Left lung (tissue), 10 donors: Measurements from ENCODE around the gene WDR31. TPM values are rescaled to one million over a fixed set of nuclear protein-coding genes. Genes with fewer than 3 reads are reported as not detected.
A peak's percentile ranks its signal among the peaks of the same experiment; 100 is the strongest.

Source experiments
- ATAC-seq: fragments of 200-7000 bp; cut with Tn5 transposase; one replicate; pipeline ENCODE4 v1.9.1; 2020; ENCODE audit warnings: moderate library complexity
- DNase-seq, 4 donors: peaks; one replicate each; pipeline ENCODE4 v3.0.0-alpha.2; 2013 to 2020
- H3K27ac ChIP-seq, 2 donors: fragments of 200-600 bp; sonication (generic) in 1 of 2; one replicate each; pipeline versions ENCODE4 v1.5.0 to v1.8.0; 2020 to 2021
- H3K27me3 ChIP-seq, 2 donors: fragments of 200-600 bp; sonication (generic) in 1 of 2; one replicate each; pipeline versions ENCODE4 v1.5.0 to v1.8.0; 2020 to 2021
- H3K36me3 ChIP-seq, 2 donors: fragments of 200-600 bp; sonication (generic) in 1 of 2; one replicate each; pipeline versions ENCODE4 v1.5.0 to v1.8.0; 2020 to 2021
- H3K4me1 ChIP-seq, 2 donors: fragments of 200-600 bp; one replicate each; pipeline ENCODE4 v1.8.0; 2021
- H3K4me3 ChIP-seq, 2 donors: fragments of 200-600 bp; sonication (generic) in 1 of 2; one replicate each; pipeline versions ENCODE4 v1.5.0 to v1.8.0; 2020 to 2021; ENCODE audit warnings: mild to moderate bottlenecking in 1 of 2
- H3K9me3 ChIP-seq, 2 donors: fragments of 200-600 bp; sonication (generic) in 1 of 2; one replicate each; pipeline versions ENCODE4 v1.5.0 to v1.8.0; 2020 to 2021
- CTCF ChIP-seq, 2 donors: fragments of 200-600 bp; sonication (generic) in 1 of 2; IDR thresholded peaks; one replicate each; pipeline versions ENCODE4 v1.5.0 to v1.8.0; 2021; ENCODE audit warnings: antibody characterized with exemption in 2 of 2
- intact Hi-C, 2 donors: fragments of 100-400 bp; cut with DNase I; formaldehyde crosslinking; loops; one replicate each; pipeline versions ENCODE4 v1.11.2 to v1.14.2; 2022
- polyA plus RNA-seq, 6 donors: library from polyadenylated mRNA; unstranded; fragments of 120-200 nt; gene quantifications; one replicate each; pipeline ENCODE4 v1.2.1, GENCODE V29; 2013; ENCODE audit not compliant: insufficient read length in 6 of 6
- total RNA-seq, 2 donors: library from RNA; stranded (reverse); fragmentation: NEBNext Ultra II Directional; extraction: Animal tissue kit (Norgen Biotek cat#: 25700); gene quantifications; one replicate each; pipeline ENCODE4 v1.2.1, GENCODE V29; 2021
- donor health status: DM: no; HTN: yes; CAD: no.
- donor health status: DM: no; HTN: no; CAD: no.

The WDR31 gene
- total and polyA plus RNA-seq, 8 donors: 3.5 to 8.0 (median 6.3) TPM

DNA sequence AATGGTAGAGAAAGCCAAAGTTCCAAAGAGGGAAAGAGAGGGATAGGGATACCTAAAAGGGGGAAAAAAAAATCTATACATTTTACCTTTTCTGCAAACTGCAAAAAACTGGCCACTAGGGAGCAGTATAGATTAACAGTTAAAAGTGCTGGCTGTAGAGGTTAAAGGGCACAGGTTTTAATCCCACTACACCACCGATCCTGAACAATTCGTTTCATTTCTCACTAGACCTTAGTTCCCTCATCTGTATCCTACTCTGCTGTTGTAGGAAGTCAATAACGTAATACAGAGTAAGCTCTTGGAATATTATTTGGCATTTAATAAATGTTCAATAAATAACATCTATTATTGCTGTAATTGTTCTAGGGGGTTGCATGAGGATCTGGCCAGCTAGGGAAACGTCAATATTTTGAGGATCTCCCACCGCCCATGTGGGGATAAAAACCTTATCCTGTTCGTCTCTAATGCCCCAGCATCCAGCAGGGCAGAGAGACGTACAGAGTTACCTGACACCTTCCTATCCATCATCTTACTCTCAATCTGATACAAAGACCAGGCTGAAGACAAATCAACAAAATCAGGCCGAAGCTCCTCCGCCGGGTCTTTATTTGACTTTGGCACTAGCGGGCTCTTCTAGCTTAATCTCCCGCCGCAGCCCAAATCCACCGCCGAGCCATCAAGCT, 65.5 kb downstream of the WDR31 start:
- H3K4me3 ChIP-seq: peak overlapping the region; percentile 76 to 78
- peaks cover 5 to 33% of the 10 kb centered on the region in 2 donors for H3K4me1 ChIP-seq
- no peaks in the 10 kb centered on the region for H3K27me3 ChIP-seq
- ATAC-seq (peak; percentile 74), DNase-seq (peak in 2 of 4 donors; percentile 32 to 62)
- peak overlapping the region; percentile 90 to 92 for H3K27ac ChIP-seq
- no peaks in the 10 kb centered on the region for H3K9me3 ChIP-seq
- peak; percentile 62 to 65 for TF ChIP-seq CTCF (IDR thresholded peaks at IDR 0.05)
- intact Hi-C loops: no loop called here
- peaks cover 0 to 65% of the 10 kb centered on the region in 2 donors for H3K36me3 ChIP-seq

DNA sequence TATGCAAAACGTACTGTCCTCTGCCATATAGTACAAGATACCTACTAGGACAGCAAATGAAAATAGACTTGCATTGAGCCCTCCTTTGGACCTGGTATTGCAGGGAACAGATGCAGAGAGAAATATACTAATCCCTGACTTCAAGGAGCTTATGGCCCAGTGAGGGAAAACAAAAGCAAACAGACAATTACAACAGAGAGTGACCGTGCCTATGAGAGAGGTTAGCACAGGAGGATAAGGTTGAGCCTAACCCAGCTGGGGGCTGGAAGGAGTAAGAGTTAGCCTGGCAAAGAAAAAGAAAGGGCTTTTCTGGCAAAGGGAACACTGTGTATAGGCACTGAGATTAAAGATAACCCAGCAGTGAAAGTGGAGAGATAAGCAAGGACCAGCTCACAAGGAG, 70.2 kb downstream of the WDR31 start:
- Histone ChIP-seq H3K27ac (no peak overlapping the region), H3K9me3 (no peaks in the 10 kb centered on the region), H3K4me1 (peaks cover 0 to 14% of the 10 kb centered on the region in 2 donors), H3K36me3 (peaks cover 0 to 82% of the 10 kb centered on the region in 2 donors), H3K4me3 (no peak overlapping the region), H3K27me3 (no peaks in the 10 kb centered on the region)
- TF ChIP-seq CTCF (IDR thresholded peaks at IDR 0.05): no peak
- no peak for ATAC-seq
- no peak for DNase-seq
- intact Hi-C loops: no loop called here

DNA sequence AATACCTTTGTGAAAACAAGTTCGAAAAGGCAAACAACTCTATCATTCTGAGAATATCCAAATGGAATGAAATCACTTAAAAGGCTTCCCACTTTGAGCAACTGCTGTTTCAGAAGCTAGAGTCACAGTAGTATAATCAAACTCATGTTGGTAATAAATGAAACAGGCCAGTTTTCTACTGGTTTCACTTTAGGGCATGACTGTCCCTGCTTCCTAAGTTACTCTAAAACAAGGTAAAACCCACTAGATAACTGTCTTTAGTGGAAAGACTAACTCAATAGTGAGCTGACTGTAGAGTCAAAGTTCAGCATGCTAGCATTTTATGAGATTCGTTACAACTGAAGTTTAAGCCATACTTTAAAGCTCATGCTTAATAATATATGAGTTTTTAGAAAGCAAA, 70.7 kb downstream of the WDR31 start:
- Histone ChIP-seq H3K4me1 (peaks cover 0 to 10% of the 10 kb centered on the region in 2 donors), H3K27ac (no peak overlapping the region), H3K9me3 (no peaks in the 10 kb centered on the region), H3K4me3 (no peak overlapping the region), H3K27me3 (no peaks in the 10 kb centered on the region), H3K36me3 (peaks cover 0 to 84% of the 10 kb centered on the region in 2 donors)
- DNase-seq (no peak), ATAC-seq (no peak)
- intact Hi-C loops: no loop called here
- TF ChIP-seq CTCF (IDR thresholded peaks at IDR 0.05): no peak

- intact Hi-C loops: no loop called here
- DNase-seq (no peak), ATAC-seq (no peak)
- Histone ChIP-seq H3K27ac (no peak overlapping the region), H3K27me3 (no peaks in the 10 kb centered on the region), H3K36me3 (peaks cover 0 to 85% of the 10 kb centered on the region in 2 donors), H3K4me1 (no peaks in the 10 kb centered on the region), H3K4me3 (no peak overlapping the region), H3K9me3 (no peaks in the 10 kb centered on the region)
- no peak for TF ChIP-seq CTCF (IDR thresholded peaks at IDR 0.05)
Observed at GRCh38 chr9:113267911-113268566, 72.0 kb downstream of the WDR31 start.

DNA sequence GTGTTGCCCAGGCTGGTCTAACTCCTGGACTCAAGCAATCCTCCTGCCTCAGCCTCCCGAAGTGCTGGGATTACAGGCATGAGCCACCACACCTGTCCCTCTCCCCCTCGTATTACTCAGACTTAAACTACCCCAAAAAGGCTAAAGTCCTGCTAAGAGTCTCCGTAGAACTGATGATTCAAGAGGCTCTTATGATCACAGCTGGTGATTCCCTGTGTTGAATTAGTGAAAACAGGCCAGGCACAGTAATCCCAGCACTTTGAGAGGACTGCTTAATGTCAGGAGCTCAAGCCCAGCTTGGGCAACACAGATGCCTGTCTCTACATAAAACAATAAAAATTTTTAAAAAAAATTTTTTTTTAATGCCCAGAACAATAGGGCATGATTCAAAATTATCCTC, 73.9 kb downstream of the WDR31 start:
- H3K27ac ChIP-seq: no peak overlapping the region
- intact Hi-C loops: no loop called here
- H3K9me3 ChIP-seq: no peaks in the 10 kb centered on the region
- no peaks in the 10 kb centered on the region for H3K27me3 ChIP-seq
- H3K36me3 ChIP-seq: peaks cover 0 to 85% of the 10 kb centered on the region in 2 donors
- ATAC-seq: no peak
- no peak for TF ChIP-seq CTCF (IDR thresholded peaks at IDR 0.05)
- no peak for DNase-seq
- no peak overlapping the region for H3K4me3 ChIP-seq
- H3K4me1 ChIP-seq: no peaks in the 10 kb centered on the region
